ENCODE results near the gene FBLN1. TPM values are rescaled to one million over a fixed set of nuclear protein-coding genes. Genes with fewer than 3 reads are reported as not detected.
A peak's percentile ranks its signal among the peaks of the same experiment; 100 is the strongest.

FBLN1 gene
- total and polyA plus RNA-seq, 2 experiments from 2014 or later, result 137 to 304 TPM

DNA sequence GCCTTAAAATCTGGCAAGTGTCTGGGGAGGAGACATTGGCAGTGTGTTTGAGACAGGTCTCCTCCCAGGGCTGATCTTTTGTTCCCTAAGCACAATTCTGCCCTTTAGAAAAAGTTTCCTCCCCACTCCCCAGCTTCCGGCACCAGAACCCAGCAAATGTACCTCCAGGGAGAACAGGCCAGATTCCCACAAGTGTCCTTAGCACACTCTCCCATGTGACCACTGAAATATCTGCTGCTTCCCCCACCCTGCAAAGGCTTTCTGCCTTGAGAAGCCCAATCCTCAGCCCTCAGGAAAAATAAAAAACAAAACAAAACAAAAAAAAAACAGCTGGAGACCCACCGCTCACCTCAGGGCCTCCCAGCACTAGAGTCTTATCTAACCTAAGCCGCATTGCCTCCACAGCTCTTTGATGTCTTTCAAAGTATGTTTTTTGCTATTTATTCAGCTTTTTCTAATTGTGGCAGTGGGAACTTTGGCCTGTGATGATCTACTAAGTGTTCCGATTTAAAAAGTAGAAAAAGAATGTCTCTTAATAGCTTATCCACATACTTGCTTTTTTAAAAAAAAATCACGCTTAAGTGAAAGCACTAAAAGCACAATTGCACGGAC, 29.0 kb upstream of the FBLN1 start:
- H3K9me3 ChIP-seq (ENCODE audit: low read depth), result no peaks in the 10 kb centered on the region
- H3K79me2 ChIP-seq (ENCODE audit: insufficient read depth), result no peaks in the 10 kb centered on the region
- H3K36me3 ChIP-seq (ENCODE audit: low read depth), result no peaks in the 10 kb centered on the region
- H3K9me2 ChIP-seq (ENCODE audit: insufficient read depth), result no peaks in the 10 kb centered on the region
- in situ Hi-C loops (cut with MboI), result no loop called here
- DNase-seq, result no peak
- no peak overlapping the region for H3K4me3 ChIP-seq
- H3K9ac ChIP-seq, result no peak overlapping the region
- no peak overlapping the region for H3K27ac ChIP-seq
- H3K4me1 ChIP-seq (ENCODE audit: insufficient read depth), result peaks cover 19% of the 10 kb centered on the region
- peaks cover 41% of the 10 kb centered on the region for H3F3A ChIP-seq (ENCODE audit: insufficient read depth)
- no peak overlapping the region for H2AFZ ChIP-seq
- no peaks in the 10 kb centered on the region for H3K27me3 ChIP-seq (replicated peaks; ENCODE audit: insufficient read depth)
- WGBS, 2 experiments (ENCODE audit: low coverage in 1 of 2, low lambda C conversion rate in 2 of 2, missing lambda C conversion rate in 2 of 2), result 85 to 89% methylated on average over 6 of the region's 6 CpGs
- H3K4me2 ChIP-seq (ENCODE audit: unreplicated experiment), result no peak overlapping the region
- no peaks in the 10 kb centered on the region for H4K20me1 ChIP-seq (ENCODE audit: insufficient read depth)
- TF ChIP-seq EZH2phosphoT487 (IDR thresholded peaks at IDR 0.05; ENCODE audit: insufficient read depth, low read depth), result no peak
- TF ChIP-seq EZH2 (IDR thresholded peaks at IDR 0.05; ENCODE audit: insufficient read depth, poor library complexity, severe bottlenecking), result no peak

DNA sequence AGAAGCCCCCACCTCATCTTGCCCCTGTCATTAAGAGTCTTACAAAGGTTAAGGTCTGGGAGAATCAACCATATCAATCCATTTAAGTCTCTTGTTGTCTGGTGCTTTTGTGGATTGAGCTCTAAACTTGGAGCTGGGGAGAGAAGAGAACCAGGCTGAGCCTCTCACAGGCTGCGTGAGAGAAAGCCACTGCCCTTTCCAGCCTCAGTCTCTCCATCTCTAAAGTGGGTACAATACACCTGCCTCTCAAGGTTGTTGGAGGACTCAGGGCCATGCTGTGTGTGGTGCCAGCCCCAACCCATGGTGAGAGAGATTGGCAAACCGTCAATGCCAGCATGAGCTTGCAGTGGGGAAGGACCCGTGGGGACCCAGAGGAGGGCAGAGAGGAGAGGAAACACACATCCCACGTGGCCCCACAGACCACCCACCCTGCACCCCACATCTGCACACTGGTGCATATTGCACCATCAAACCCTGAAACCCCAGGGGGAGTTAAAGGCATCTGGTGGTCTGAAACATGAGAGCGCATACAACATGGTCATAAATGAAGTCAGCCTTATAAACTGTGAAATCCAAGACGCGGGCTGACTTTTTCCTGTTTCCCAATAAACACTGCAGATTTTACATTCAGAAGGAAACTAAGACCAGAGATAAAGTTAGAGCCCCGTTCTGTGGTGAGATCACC, 27.5 kb upstream of the FBLN1 start:
- Histone ChIP-seq H3K4me2 (ENCODE audit: unreplicated experiment) (no peak overlapping the region), H3K79me2 (ENCODE audit: insufficient read depth) (no peaks in the 10 kb centered on the region), H3K36me3 (ENCODE audit: low read depth) (no peaks in the 10 kb centered on the region), H3K9ac (no peak overlapping the region), H2AFZ (no peak overlapping the region), H3K27me3 (replicated peaks; ENCODE audit: insufficient read depth) (no peaks in the 10 kb centered on the region), H3K4me1 (ENCODE audit: insufficient read depth) (peaks cover 6% of the 10 kb centered on the region), H3K27ac (no peak overlapping the region), H3K4me3 (no peak overlapping the region), H3K9me2 (ENCODE audit: insufficient read depth) (no peaks in the 10 kb centered on the region), H3K9me3 (ENCODE audit: low read depth) (no peaks in the 10 kb centered on the region), H3F3A (ENCODE audit: insufficient read depth) (peaks cover 28% of the 10 kb centered on the region), H4K20me1 (ENCODE audit: insufficient read depth) (no peaks in the 10 kb centered on the region)
- TF ChIP-seq EZH2phosphoT487 (IDR thresholded peaks at IDR 0.05; ENCODE audit: insufficient read depth, low read depth) (no peak), EZH2 (IDR thresholded peaks at IDR 0.05; ENCODE audit: insufficient read depth, poor library complexity, severe bottlenecking) (no peak)
- DNase-seq, result no peak
- in situ Hi-C loops (cut with MboI), result no loop called here
- 47 to 51% methylated on average over 8 of the region's 8 CpGs for WGBS, 2 experiments (ENCODE audit: low coverage in 1 of 2, low lambda C conversion rate in 2 of 2, missing lambda C conversion rate in 2 of 2)

DNA sequence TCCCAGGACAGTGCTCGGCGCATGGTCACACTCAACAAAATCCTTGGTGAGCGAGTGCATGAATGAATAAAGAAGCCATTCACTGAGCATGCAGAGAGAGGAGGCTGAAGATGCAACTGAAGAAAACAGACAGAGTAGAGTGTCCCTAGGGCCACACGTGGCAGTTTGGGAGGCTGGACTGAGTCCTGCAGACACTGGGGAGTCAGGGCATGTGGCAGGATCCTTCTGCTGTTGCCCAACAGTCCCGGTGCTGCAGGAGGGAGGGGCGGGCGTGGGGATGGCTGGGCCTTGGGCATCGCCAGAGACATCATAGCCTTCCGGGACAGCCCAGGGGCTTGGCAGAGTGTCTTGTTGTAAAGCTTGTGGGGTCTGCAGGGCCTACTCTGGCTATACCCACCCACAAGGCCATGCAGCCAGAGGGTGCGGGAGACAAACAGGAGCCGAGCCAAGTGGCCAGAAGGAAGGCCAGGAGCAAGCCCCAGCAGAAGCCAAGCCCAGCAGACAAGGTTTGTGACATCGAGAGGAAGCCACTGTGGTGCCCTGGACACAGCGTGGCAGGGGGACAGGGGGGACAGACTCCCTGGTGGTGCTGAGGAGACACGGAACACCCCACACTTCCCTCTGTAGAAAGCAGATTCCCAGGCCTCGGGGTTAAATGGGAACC, 26.7 kb upstream of the FBLN1 start:
- Histone ChIP-seq H3K9me3 (ENCODE audit: low read depth) (no peaks in the 10 kb centered on the region), H3K27me3 (replicated peaks; ENCODE audit: insufficient read depth) (no peaks in the 10 kb centered on the region), H3K9ac (no peak overlapping the region), H2AFZ (no peak overlapping the region), H3K4me3 (no peak overlapping the region), H3K36me3 (ENCODE audit: low read depth) (no peaks in the 10 kb centered on the region), H4K20me1 (ENCODE audit: insufficient read depth) (no peaks in the 10 kb centered on the region), H3F3A (ENCODE audit: insufficient read depth) (peaks cover 23% of the 10 kb centered on the region; the same call in 1 of the 2 replicates), H3K9me2 (ENCODE audit: insufficient read depth) (no peaks in the 10 kb centered on the region), H3K79me2 (ENCODE audit: insufficient read depth) (no peaks in the 10 kb centered on the region), H3K4me1 (ENCODE audit: insufficient read depth) (peaks cover 2% of the 10 kb centered on the region; the same call in 1 of the 2 replicates), H3K27ac (no peak overlapping the region), H3K4me2 (ENCODE audit: unreplicated experiment) (no peak overlapping the region)
- TF ChIP-seq EZH2phosphoT487 (IDR thresholded peaks at IDR 0.05; ENCODE audit: insufficient read depth, low read depth) (no peak), EZH2 (IDR thresholded peaks at IDR 0.05; ENCODE audit: insufficient read depth, poor library complexity, severe bottlenecking) (no peak)
- WGBS, 2 experiments (ENCODE audit: low coverage in 1 of 2, low lambda C conversion rate in 2 of 2, missing lambda C conversion rate in 2 of 2), result 43 to 50% methylated on average over 13 to 15 of the region's 15 CpGs
- DNase-seq, result peak; percentile 43
- in situ Hi-C loops (cut with MboI), result no loop called here

DNA sequence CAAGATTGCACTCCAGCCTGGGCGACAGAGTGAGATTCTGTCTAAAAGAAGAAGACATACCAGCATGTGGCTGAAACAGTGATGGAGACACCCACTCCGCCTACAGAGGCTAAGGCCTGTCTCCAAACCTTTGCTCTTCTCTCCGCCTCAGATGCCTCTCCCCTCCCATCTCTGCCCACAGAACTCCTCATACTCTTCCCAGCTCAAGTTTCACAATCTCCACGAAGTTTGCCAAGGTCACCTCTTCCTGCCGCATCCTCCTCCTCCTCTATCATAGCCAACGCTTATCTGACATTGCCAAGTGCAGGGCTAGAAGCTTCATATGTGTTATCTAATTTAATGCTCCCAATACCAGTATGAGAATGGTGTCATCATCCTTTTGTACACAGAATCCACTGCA, 25.9 kb upstream of the FBLN1 start:
- 0 out of 2 replicates have a peak, but pooled peaks cover 16% of the 10 kb centered on the region for H3F3A ChIP-seq (ENCODE audit: insufficient read depth)
- no peaks in the 10 kb centered on the region for H3K9me2 ChIP-seq (ENCODE audit: insufficient read depth)
- no peaks in the 10 kb centered on the region for H3K4me1 ChIP-seq (ENCODE audit: insufficient read depth)
- H4K20me1 ChIP-seq (ENCODE audit: insufficient read depth), result no peaks in the 10 kb centered on the region
- H3K4me3 ChIP-seq, result no peak overlapping the region
- H3K27ac ChIP-seq, result no peak overlapping the region
- H3K9ac ChIP-seq, result no peak overlapping the region
- H3K9me3 ChIP-seq (ENCODE audit: low read depth), result no peaks in the 10 kb centered on the region
- DNase-seq, result peak; percentile 26
- H3K36me3 ChIP-seq (ENCODE audit: low read depth), result no peaks in the 10 kb centered on the region
- TF ChIP-seq EZH2 (IDR thresholded peaks at IDR 0.05; ENCODE audit: insufficient read depth, poor library complexity, severe bottlenecking) (no peak), EZH2phosphoT487 (IDR thresholded peaks at IDR 0.05; ENCODE audit: insufficient read depth, low read depth) (no peak)
- H2AFZ ChIP-seq, result no peak overlapping the region
- H3K4me2 ChIP-seq (ENCODE audit: unreplicated experiment), result no peak overlapping the region
- in situ Hi-C loops (cut with MboI), result no loop called here
- H3K79me2 ChIP-seq (ENCODE audit: insufficient read depth), result no peaks in the 10 kb centered on the region
- H3K27me3 ChIP-seq (replicated peaks; ENCODE audit: insufficient read depth), result no peaks in the 10 kb centered on the region
- WGBS, 2 experiments (ENCODE audit: low coverage in 1 of 2, low lambda C conversion rate in 2 of 2, missing lambda C conversion rate in 2 of 2), result 49 to 69% methylated on average over 6 of the region's 6 CpGs

Measured in GM23248 (cell line).